Cardiac muscle cell (in vitro differentiated cells and primary cell): ENCODE data around the gene MAST4. TPM values are rescaled to one million over a fixed set of nuclear protein-coding genes. Genes with fewer than 3 reads are reported as not detected.

Experiments used
- DNase-seq, 2 donors: peaks; one replicate each; pipeline versions ENCODE4 v3.0.0 to v3.0.0-alpha.2; 2010 to 2017; ENCODE audit warnings: low read depth in 1 of 2, low spot score in 1 of 2
- H3K27ac ChIP-seq: fragments of 200-600 bp; sonication (generic); 2 replicates; pipeline ENCODE4 v1.5.1; 2016
- H3K27me3 ChIP-seq: fragments of 200-600 bp; sonication (generic); 2 replicates; pipeline ENCODE4 v1.6.0; 2016; ENCODE audit warnings: control low read depth
- H3K36me3 ChIP-seq: fragments of 200-600 bp; sonication (generic); 2 replicates; pipeline ENCODE4 v1.5.1; 2016; ENCODE audit warnings: control low read depth
- H3K4me1 ChIP-seq: fragments of 200-600 bp; sonication (generic); 2 replicates; pipeline ENCODE4 v1.8.1; 2017; ENCODE audit warnings: low read depth, mild to moderate bottlenecking, mixed run types
- H3K4me3 ChIP-seq: fragments of 200-600 bp; sonication (generic); 2 replicates; pipeline ENCODE4 v1.5.1; 2016; ENCODE audit warnings: mild to moderate bottlenecking
- H3K9me3 ChIP-seq: fragments of 200-600 bp; sonication (generic); 2 replicates; pipeline ENCODE4 v1.5.1; 2017; ENCODE audit warnings: low read depth, mild to moderate bottlenecking, control low read depth
- CTCF ChIP-seq: IDR thresholded peaks from 2 replicates; pipeline ENCODE4 v1.5.1; 2012; ENCODE audit warnings: low read depth, mild to moderate bottlenecking, low read length
- polyA plus RNA-seq: library from polyadenylated mRNA; unstranded; fragments of >200 nt; fragmentation: Nextera tagmentation; extraction: Ambion mirVana; gene quantifications from 2 replicates; pipeline ENCODE4 v1.2.1, GENCODE V29; 2016
- total RNA-seq: library from RNA; depleted of rRNA; stranded (reverse); fragments of >200 nt; gene quantifications from 2 replicates; pipeline ENCODE4 v1.2.3, GENCODE V29; 2016

Gene MAST4
- total and polyA plus RNA-seq, 2 experiments from 2014 or later = 33.1 to 58.0 TPM

- no peak for TF ChIP-seq CTCF
- Histone ChIP-seq H3K4me3 (no peak overlapping the region), H3K36me3 (no peaks in the 10 kb centered on the region), H3K27me3 (no peaks in the 10 kb centered on the region), H3K9me3 (no peaks in the 10 kb centered on the region), H3K27ac (no peak overlapping the region), H3K4me1 (no peaks in the 10 kb centered on the region)
- DNase-seq = no peak
Observed at GRCh38 chr5:67200809-67201562, 604.8 kb downstream of the MAST4 start.

GRCh38 chr5:67201897-67202549 lies 605.8 kb downstream of the MAST4 start:
- no peak for DNase-seq
- no peak for TF ChIP-seq CTCF

GRCh38 chr5:67202828-67203227 lies 606.6 kb downstream of the MAST4 start:
- no peak for DNase-seq
- TF ChIP-seq CTCF = no peak

More at GRCh38 chr5:67201897-67202549, 605.8 kb downstream of the MAST4 start:
- Histone ChIP-seq H3K27me3 (no peaks in the 10 kb centered on the region), H3K27ac (no peak overlapping the region), H3K36me3 (no peaks in the 10 kb centered on the region), H3K4me3 (no peak overlapping the region), H3K4me1 (no peaks in the 10 kb centered on the region), H3K9me3 (no peaks in the 10 kb centered on the region)

GRCh38 chr5:67203701-67204074 lies 607.5 kb downstream of the MAST4 start:
- H3K36me3 ChIP-seq = no peaks in the 10 kb centered on the region
- no peak overlapping the region for H3K27ac ChIP-seq
- H3K4me3 ChIP-seq = no peak overlapping the region
- no peak for DNase-seq
- no peaks in the 10 kb centered on the region for H3K27me3 ChIP-seq
- H3K9me3 ChIP-seq = no peaks in the 10 kb centered on the region
- H3K4me1 ChIP-seq = no peaks in the 10 kb centered on the region
- no peak for TF ChIP-seq CTCF

More at GRCh38 chr5:67202828-67203227, 606.6 kb downstream of the MAST4 start:
- H3K27ac ChIP-seq = no peak overlapping the region
- no peaks in the 10 kb centered on the region for H3K9me3 ChIP-seq
- H3K36me3 ChIP-seq = no peaks in the 10 kb centered on the region
- no peak overlapping the region for H3K4me3 ChIP-seq
- no peaks in the 10 kb centered on the region for H3K27me3 ChIP-seq
- H3K4me1 ChIP-seq = no peaks in the 10 kb centered on the region

GRCh38 chr5:67204821-67205220 lies 608.6 kb downstream of the MAST4 start:
- no peak for DNase-seq
- Histone ChIP-seq H3K27me3 (no peaks in the 10 kb centered on the region), H3K9me3 (no peaks in the 10 kb centered on the region), H3K4me1 (no peaks in the 10 kb centered on the region), H3K27ac (no peak overlapping the region), H3K36me3 (no peaks in the 10 kb centered on the region), H3K4me3 (no peak overlapping the region)
- TF ChIP-seq CTCF = no peak
